Measurements from ENCODE around the gene UBFD1.

The UBFD1 gene

DNA sequence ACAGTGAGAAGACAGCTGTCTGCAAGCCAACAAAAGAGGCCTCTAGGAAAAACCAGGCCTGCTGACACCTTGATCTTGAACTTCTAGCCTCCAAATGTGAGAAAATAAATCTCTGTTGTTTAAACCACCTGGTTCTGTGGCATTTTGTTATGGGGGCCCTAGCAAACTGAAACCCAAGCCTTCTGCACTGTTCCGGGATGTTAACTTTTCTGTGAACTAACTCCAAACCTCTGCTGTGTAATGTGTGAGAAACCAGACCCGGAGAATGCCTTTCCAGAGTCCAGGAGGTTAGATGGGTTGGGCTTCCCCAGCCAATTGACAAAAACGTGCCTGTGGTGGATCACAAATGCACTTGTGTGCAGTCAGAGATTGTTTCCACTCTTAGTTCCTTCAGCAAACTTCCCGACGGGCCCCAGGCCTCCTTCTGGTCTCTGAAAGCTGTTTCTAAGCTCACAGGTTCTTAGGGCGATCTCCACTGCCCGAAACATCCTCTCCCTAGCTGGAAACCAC, 33.6 kb upstream of the UBFD1 start:
- Histone ChIP-seq H3K36me3 (ENCODE audit: control insufficient read depth in 5 of 5, insufficient read depth in 5 of 5, low read length in 5 of 5) (peaks cover 16 to 58% (median 54%) of the 10 kb centered on the region in 5 donors), H3K4me3 (ENCODE audit: low read depth in 1 of 5, low read length in 5 of 5) (no peak overlapping the region), H3K27ac (ENCODE audit: low read depth, low read length) (no peak overlapping the region), H3K4me1 (ENCODE audit: control insufficient read depth in 5 of 5, insufficient read depth in 5 of 5, low read length in 5 of 5) (peaks cover 0 to 6% (median 0%) of the 10 kb centered on the region in 5 donors), H3K27me3 (ENCODE audit: control insufficient read depth in 5 of 5, insufficient read depth in 4 of 5, low read length in 5 of 5) (no peaks in the 10 kb centered on the region), H3K9me3 (ENCODE audit: control insufficient read depth in 5 of 5, low read length in 5 of 5) (no peaks in the 10 kb centered on the region), H3K9ac (ENCODE audit: low read length in 5 of 5) (no peak overlapping the region)

DNA sequence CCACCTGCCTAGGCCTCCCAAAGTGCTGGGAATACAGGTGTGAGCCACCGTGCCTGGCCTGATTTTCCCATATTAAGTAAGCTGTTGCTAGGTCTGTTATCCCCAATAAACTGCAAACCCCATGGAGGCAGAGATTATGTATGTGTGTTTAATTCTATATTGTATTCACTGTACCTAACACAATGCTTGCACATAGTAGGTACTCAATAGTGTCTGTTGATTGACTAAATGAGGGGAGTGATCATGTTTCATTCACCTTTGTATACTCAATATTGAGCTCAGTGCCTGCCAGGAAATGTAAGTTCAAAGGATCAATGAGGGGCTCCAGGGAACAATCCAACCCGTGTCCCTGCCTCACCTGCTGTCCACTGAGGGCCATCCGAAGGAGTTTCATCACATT, 32.6 kb upstream of the UBFD1 start:
- Histone ChIP-seq H3K9ac (ENCODE audit: low read length in 5 of 5) (no peak overlapping the region), H3K27ac (ENCODE audit: low read depth, low read length) (no peak overlapping the region), H3K4me1 (ENCODE audit: control insufficient read depth in 5 of 5, insufficient read depth in 5 of 5, low read length in 5 of 5) (peaks cover 0 to 6% (median 0%) of the 10 kb centered on the region in 5 donors), H3K9me3 (ENCODE audit: control insufficient read depth in 5 of 5, low read length in 5 of 5) (no peaks in the 10 kb centered on the region), H3K4me3 (ENCODE audit: low read depth in 1 of 5, low read length in 5 of 5) (no peak overlapping the region), H3K27me3 (ENCODE audit: control insufficient read depth in 5 of 5, insufficient read depth in 4 of 5, low read length in 5 of 5) (no peaks in the 10 kb centered on the region), H3K36me3 (ENCODE audit: control insufficient read depth in 5 of 5, insufficient read depth in 5 of 5, low read length in 5 of 5) (peaks cover 17 to 68% (median 60%) of the 10 kb centered on the region in 5 donors)

DNA sequence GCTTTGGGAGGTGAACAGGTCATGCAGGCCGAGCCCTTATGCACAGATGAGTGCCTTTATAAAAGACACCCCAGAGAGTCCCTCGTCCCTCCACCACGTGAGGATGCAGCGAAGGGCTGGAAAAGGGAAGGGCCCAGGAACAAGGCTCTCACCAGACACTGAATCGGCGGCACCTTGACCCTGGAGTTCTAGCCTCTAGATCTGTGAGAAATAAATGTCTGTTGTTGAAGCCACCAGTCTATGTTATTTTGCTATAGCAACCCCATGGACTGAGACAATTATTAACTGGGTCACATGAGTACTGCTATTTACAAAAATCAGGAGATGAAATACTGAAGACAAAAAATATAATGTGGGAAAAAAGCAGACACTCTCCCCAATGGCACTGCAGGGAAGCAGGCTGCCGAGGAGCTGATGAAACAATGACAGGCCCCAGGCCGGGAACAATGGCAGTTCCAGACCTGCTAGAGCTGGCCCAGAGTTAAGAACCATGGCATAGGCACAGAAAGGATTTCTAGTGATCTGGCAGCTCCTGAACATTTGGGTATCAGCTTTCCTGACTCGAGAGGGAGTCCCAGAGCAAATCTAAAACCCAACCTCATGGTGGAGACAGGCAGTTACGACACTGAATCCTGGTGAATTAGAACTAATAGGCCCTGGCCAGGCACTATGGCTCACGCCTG, 29.4 kb upstream of the UBFD1 start:
- peaks cover 9 to 75% (median 65%) of the 10 kb centered on the region in 5 donors for H3K36me3 ChIP-seq (ENCODE audit: control insufficient read depth in 5 of 5, insufficient read depth in 5 of 5, low read length in 5 of 5)

DNA sequence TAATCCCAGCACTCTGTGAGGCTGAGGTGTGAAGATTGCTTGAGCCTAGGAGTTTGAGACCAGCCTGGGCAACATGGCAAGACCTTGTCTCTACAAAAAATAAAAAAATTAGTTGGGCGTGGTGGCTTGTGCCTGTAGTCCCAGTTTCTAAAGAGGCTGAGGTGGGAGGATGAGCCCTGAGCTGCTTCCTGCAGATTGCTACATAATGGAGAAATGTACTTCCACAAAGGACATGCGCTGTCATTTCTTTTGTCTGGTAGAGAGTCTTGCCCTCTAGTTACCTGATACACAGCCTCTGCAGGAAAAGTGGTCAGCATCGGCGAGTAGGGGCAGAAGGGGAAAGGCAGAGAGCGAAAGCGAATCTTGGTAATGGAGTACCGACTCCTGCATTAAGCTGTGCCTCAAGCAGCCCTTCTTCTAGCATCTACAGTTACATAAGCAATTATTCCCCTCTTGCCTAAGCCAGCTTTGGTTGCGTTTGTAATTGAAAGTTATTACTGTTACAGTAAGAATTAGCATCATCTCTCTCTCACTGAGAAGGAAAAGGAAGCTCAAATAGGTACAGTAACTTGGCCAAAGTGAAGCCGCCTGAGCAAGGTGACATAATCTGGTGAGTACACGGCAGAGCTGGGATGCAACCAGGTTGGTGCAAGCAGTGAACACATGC, 28.8 kb upstream of the UBFD1 start:
- H3K36me3 ChIP-seq (ENCODE audit: control insufficient read depth in 5 of 5, insufficient read depth in 5 of 5, low read length in 5 of 5): peaks cover 6 to 75% (median 63%) of the 10 kb centered on the region in 5 donors
- no peak overlapping the region for H3K4me3 ChIP-seq (ENCODE audit: low read depth in 1 of 5, low read length in 5 of 5)
- peaks cover 0 to 3% (median 0%) of the 10 kb centered on the region in 5 donors for H3K4me1 ChIP-seq (ENCODE audit: control insufficient read depth in 5 of 5, insufficient read depth in 5 of 5, low read length in 5 of 5)
- no peaks in the 10 kb centered on the region for H3K9me3 ChIP-seq (ENCODE audit: control insufficient read depth in 5 of 5, low read length in 5 of 5)
- H3K9ac ChIP-seq (ENCODE audit: low read length in 5 of 5): no peak overlapping the region
- H3K27ac ChIP-seq (ENCODE audit: low read depth, low read length): no peak overlapping the region
- no peaks in the 10 kb centered on the region for H3K27me3 ChIP-seq (ENCODE audit: control insufficient read depth in 5 of 5, insufficient read depth in 4 of 5, low read length in 5 of 5)

More for the DNA sequence above, 29.4 kb upstream of the UBFD1 start:
- H3K27ac ChIP-seq (ENCODE audit: low read depth, low read length): no peak overlapping the region
- no peaks in the 10 kb centered on the region for H3K9me3 ChIP-seq (ENCODE audit: control insufficient read depth in 5 of 5, low read length in 5 of 5)
- no peak overlapping the region for H3K4me3 ChIP-seq (ENCODE audit: low read depth in 1 of 5, low read length in 5 of 5)
- no peaks in the 10 kb centered on the region for H3K27me3 ChIP-seq (ENCODE audit: control insufficient read depth in 5 of 5, insufficient read depth in 4 of 5, low read length in 5 of 5)
- H3K9ac ChIP-seq (ENCODE audit: low read length in 5 of 5): no peak overlapping the region
- peaks cover 0 to 3% (median 0%) of the 10 kb centered on the region in 5 donors for H3K4me1 ChIP-seq (ENCODE audit: control insufficient read depth in 5 of 5, insufficient read depth in 5 of 5, low read length in 5 of 5)

DNA sequence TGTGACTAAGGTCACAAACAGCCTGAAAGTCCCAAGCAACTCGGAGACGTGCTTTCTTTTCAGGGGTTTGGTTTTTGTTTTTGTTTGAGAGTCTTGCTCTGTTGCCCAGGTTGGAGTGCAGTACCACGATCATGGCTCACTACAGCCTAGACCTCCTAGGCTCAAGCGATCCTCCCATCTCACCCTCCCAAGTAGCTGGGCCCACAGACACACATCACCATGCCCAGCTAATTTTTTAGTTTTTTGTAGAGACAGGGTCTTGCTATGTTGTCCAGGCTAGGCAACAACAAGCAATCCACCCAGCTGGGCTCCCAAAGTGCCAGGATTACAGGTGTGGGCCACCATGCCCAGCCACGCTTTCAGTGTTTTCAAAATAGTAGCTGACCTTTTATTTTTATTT, 27.5 kb upstream of the UBFD1 start:
- no peaks in the 10 kb centered on the region for H3K27me3 ChIP-seq (ENCODE audit: control insufficient read depth in 5 of 5, insufficient read depth in 4 of 5, low read length in 5 of 5)
- no peak overlapping the region for H3K4me3 ChIP-seq (ENCODE audit: low read depth in 1 of 5, low read length in 5 of 5)
- no peaks in the 10 kb centered on the region for H3K4me1 ChIP-seq (ENCODE audit: control insufficient read depth in 5 of 5, insufficient read depth in 5 of 5, low read length in 5 of 5)
- H3K9me3 ChIP-seq (ENCODE audit: control insufficient read depth in 5 of 5, low read length in 5 of 5): no peaks in the 10 kb centered on the region
- H3K36me3 ChIP-seq (ENCODE audit: control insufficient read depth in 5 of 5, insufficient read depth in 5 of 5, low read length in 5 of 5): peaks cover 6 to 75% (median 65%) of the 10 kb centered on the region in 5 donors
- no peak overlapping the region for H3K9ac ChIP-seq (ENCODE audit: low read length in 5 of 5)
- H3K27ac ChIP-seq (ENCODE audit: low read depth, low read length): no peak overlapping the region

DNA sequence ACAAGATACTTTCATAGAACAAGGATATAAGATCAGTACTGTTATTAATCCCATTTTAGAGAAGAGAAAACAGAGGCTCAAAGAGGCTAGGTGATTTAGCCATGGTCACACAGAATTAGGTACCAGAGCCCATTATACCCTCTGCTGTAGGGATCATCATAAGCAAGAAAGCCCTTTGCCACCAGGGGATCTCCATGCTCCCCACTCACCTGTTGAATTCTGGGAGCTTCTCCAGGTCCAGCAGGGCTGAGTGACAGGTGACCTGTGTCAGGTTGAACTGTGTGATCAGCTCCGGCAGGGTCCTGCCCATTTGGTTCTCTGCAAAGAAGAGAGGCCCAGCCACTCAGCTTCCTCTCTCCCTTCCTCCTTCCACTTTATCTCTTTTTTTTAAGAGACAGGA, 25.1 kb upstream of the UBFD1 start:
- H3K9ac ChIP-seq (ENCODE audit: low read length in 5 of 5): no peak overlapping the region
- H3K27ac ChIP-seq (ENCODE audit: low read depth, low read length): no peak overlapping the region
- peaks cover 9 to 86% (median 69%) of the 10 kb centered on the region in 5 donors for H3K36me3 ChIP-seq (ENCODE audit: control insufficient read depth in 5 of 5, insufficient read depth in 5 of 5, low read length in 5 of 5)
- no peaks in the 10 kb centered on the region for H3K27me3 ChIP-seq (ENCODE audit: control insufficient read depth in 5 of 5, insufficient read depth in 4 of 5, low read length in 5 of 5)
- H3K9me3 ChIP-seq (ENCODE audit: control insufficient read depth in 5 of 5, low read length in 5 of 5): no peaks in the 10 kb centered on the region
- no peaks in the 10 kb centered on the region for H3K4me1 ChIP-seq (ENCODE audit: control insufficient read depth in 5 of 5, insufficient read depth in 5 of 5, low read length in 5 of 5)
- H3K4me3 ChIP-seq (ENCODE audit: low read depth in 1 of 5, low read length in 5 of 5): no peak overlapping the region

DNA sequence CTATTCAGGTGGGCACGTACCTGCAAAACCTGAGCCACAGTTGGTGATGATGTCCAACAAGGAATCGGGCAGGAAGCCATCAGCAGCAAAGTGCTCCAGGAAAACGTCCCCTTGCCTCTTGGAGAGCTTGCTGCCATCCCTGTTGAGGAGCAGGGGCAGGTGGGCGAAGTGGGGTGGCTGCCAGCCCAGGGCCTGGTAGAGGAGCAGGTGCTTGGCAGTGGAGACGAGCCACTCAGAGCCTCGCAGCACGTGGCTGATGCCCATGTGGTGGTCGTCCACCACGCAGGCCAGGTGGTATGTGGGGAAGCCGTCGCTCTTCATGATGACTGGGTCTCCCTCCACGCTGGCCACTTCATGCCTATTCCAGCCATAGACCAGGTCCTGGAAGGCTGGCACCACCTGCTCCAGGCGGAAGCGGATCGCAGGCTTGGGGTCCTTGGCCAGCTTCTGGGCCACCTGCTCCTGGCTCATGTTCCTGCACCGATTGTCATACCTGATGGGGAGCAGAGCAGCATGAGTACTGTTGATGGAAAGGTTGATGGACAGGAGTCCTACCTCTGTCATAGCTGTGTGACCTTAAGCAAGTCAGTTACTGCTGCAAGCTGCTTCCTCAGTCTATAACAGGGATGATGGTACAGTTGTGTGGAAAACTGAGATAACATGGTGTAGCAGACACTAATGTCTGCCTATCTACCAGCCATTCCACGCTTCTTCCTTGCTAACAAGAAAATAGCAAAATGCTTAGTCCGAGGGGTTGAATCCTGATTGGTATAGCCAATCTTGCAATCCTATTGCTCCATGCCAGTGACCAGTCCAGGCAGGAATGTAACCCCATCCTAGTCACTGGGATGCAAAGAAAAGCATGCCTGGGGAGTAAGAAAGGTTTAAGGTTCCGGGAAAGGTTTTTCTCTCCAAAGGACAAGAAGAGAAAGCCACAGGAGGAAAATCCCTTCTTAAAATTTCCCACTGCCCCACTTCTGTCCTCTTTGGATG, 22.4 kb upstream of the UBFD1 start:
- Histone ChIP-seq H3K4me1 (ENCODE audit: control insufficient read depth in 5 of 5, insufficient read depth in 5 of 5, low read length in 5 of 5) (no peaks in the 10 kb centered on the region), H3K36me3 (ENCODE audit: control insufficient read depth in 5 of 5, insufficient read depth in 5 of 5, low read length in 5 of 5) (peaks cover 7 to 75% (median 60%) of the 10 kb centered on the region in 5 donors), H3K27me3 (ENCODE audit: control insufficient read depth in 5 of 5, insufficient read depth in 4 of 5, low read length in 5 of 5) (no peaks in the 10 kb centered on the region), H3K4me3 (ENCODE audit: low read depth in 1 of 5, low read length in 5 of 5) (no peak overlapping the region), H3K9me3 (ENCODE audit: control insufficient read depth in 5 of 5, low read length in 5 of 5) (no peaks in the 10 kb centered on the region), H3K27ac (ENCODE audit: low read depth, low read length) (no peak overlapping the region), H3K9ac (ENCODE audit: low read length in 5 of 5) (no peak overlapping the region)

DNA sequence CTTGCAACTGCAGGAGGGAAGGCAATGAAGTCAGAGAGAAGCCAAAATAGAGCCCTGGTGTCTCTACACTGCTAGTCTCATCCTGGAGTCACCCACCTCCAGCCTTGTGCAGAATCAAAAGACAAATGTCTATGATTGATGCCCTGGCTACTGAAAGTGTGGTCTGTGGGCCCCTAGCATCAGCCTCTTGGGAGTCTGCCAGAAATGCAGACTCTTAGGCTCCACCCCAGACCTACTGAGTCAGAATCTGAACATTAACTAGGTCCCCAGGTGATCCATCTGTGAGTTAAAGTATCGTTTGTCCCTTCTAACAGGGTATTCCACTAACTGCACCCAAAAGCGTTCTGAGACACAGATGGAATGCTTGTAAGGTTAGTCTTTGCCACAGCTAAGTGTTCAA, 21.6 kb upstream of the UBFD1 start:
- H3K36me3 ChIP-seq (ENCODE audit: control insufficient read depth in 5 of 5, insufficient read depth in 5 of 5, low read length in 5 of 5): peaks cover 9 to 78% (median 62%) of the 10 kb centered on the region in 5 donors
- H3K9me3 ChIP-seq (ENCODE audit: control insufficient read depth in 5 of 5, low read length in 5 of 5): no peaks in the 10 kb centered on the region
- no peaks in the 10 kb centered on the region for H3K27me3 ChIP-seq (ENCODE audit: control insufficient read depth in 5 of 5, insufficient read depth in 4 of 5, low read length in 5 of 5)
- no peaks in the 10 kb centered on the region for H3K4me1 ChIP-seq (ENCODE audit: control insufficient read depth in 5 of 5, insufficient read depth in 5 of 5, low read length in 5 of 5)
- no peak overlapping the region for H3K27ac ChIP-seq (ENCODE audit: low read depth, low read length)
- H3K4me3 ChIP-seq (ENCODE audit: low read depth in 1 of 5, low read length in 5 of 5): no peak overlapping the region
- H3K9ac ChIP-seq (ENCODE audit: low read length in 5 of 5): no peak overlapping the region

DNA sequence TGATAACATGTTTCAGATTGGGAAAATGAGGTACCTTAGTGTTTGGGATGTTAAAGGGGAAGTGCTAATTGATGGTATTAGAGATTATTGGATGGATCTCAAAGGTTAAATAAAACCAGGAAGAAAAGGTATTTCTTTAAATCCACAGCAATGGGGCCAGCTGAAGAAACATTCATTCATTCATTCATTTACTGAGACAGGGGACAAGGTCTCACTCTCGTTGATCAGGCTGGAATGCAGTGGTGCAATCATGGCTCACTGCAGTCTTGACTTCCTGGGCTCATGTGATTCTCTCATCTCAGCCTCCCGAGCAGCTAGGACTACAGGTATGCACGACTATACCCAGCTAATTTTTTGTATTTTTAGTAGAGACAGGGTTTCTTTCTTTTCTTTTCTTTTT, 20.1 kb upstream of the UBFD1 start:
- no peak overlapping the region for H3K9ac ChIP-seq (ENCODE audit: low read length in 5 of 5)
- no peak overlapping the region for H3K27ac ChIP-seq (ENCODE audit: low read depth, low read length)
- H3K27me3 ChIP-seq (ENCODE audit: control insufficient read depth in 5 of 5, insufficient read depth in 4 of 5, low read length in 5 of 5): no peaks in the 10 kb centered on the region
- H3K4me3 ChIP-seq (ENCODE audit: low read depth in 1 of 5, low read length in 5 of 5): no peak overlapping the region
- H3K36me3 ChIP-seq (ENCODE audit: control insufficient read depth in 5 of 5, insufficient read depth in 5 of 5, low read length in 5 of 5): peaks cover 8 to 73% (median 53%) of the 10 kb centered on the region in 5 donors
- H3K4me1 ChIP-seq (ENCODE audit: control insufficient read depth in 5 of 5, insufficient read depth in 5 of 5, low read length in 5 of 5): no peaks in the 10 kb centered on the region
- no peaks in the 10 kb centered on the region for H3K9me3 ChIP-seq (ENCODE audit: control insufficient read depth in 5 of 5, low read length in 5 of 5)
